ENCODE measurements around the gene SCD.

DNA sequence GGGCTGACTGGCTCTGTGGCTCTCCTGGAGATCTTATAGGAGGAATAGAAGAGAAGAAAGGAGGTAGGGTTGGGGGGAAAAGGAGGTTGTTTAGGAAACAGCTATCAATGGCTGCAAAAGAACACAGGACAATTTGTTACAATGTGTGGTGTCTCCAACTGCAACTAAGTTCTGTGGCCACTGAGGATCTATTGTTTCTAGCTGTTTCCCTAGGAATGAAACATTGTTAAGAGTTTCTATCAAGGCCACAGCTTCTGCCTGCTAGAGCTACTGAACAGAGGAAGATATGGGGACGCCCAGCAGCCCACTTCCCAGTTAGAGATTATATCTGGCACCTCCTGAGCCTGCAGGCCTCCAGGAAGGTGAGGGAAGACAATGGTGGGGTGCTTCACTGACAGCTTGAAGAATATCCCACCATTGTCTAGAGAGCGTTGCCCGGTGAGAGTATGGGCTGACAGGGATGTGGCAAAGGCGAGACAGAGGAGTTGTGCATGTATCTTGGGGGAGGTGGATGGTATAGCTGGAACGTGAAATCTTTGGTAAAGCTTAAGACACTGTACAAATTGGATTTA is 4.0 kb downstream of the SCD start:
- TF ChIP-seq, protein P1, sequence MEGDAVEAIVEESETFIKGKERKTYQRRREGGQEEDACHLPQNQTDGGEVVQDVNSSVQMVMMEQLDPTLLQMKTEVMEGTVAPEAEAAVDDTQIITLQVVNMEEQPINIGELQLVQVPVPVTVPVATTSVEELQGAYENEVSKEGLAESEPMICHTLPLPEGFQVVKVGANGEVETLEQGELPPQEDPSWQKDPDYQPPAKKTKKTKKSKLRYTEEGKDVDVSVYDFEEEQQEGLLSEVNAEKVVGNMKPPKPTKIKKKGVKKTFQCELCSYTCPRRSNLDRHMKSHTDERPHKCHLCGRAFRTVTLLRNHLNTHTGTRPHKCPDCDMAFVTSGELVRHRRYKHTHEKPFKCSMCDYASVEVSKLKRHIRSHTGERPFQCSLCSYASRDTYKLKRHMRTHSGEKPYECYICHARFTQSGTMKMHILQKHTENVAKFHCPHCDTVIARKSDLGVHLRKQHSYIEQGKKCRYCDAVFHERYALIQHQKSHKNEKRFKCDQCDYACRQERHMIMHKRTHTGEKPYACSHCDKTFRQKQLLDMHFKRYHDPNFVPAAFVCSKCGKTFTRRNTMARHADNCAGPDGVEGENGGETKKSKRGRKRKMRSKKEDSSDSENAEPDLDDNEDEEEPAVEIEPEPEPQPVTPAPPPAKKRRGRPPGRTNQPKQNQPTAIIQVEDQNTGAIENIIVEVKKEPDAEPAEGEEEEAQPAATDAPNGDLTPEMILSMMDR (IDR thresholded peaks at IDR 0.05): no peak
- no peak for TF ChIP-seq POLR2A (IDR thresholded peaks at IDR 0.05)
